AG04450 (cell line): ENCODE results near the gene NCS1. TPM values are rescaled to one million over a fixed set of nuclear protein-coding genes. Genes with fewer than 3 reads are reported as not detected.

Experiments used
- CTCF ChIA-PET: fragments of 300-600, 350-600 bp; formaldehyde crosslinking; extraction: SDS; loops from one replicate; lab custom pipeline; 2022; ENCODE audit warnings: antibody characterized with exemption, inconsistent platforms; lab: Charles Lee
- POLR2A ChIA-PET: fragments of 350-600 bp; formaldehyde crosslinking; extraction: SDS; loops from one replicate; lab custom pipeline; 2021; ENCODE audit warnings: antibody characterized with exemption, inconsistent platforms; lab: Yijun Ruan, JAX
- DNase-seq: peaks from one replicate; pipeline ENCODE4 v3.0.0-alpha.2; 2011; ENCODE audit warnings: low read depth, low spot score
- H3K27ac ChIP-seq: one replicate; pipeline ENCODE4 v1.5.1; 2012; ENCODE audit warnings: low read depth, low read length, control low read depth
- H3K27me3 ChIP-seq: one replicate; pipeline ENCODE4 v1.6.0; 2012; ENCODE audit warnings: low read length; ENCODE audit not compliant: control insufficient read depth, insufficient read depth
- H3K4me3 ChIP-seq: 2 replicates; pipeline ENCODE4 v1.5.1; 2011; ENCODE audit warnings: mild to moderate bottlenecking, low read depth, low read length, control low read depth
- H3K9me3 ChIP-seq: 2 replicates; pipeline ENCODE4 v1.5.1; 2012; ENCODE audit warnings: low read length; ENCODE audit not compliant: control insufficient read depth, insufficient read depth
- CTCF ChIP-seq: IDR thresholded peaks from 2 replicates; pipeline ENCODE4 v1.5.1; 2011; ENCODE audit warnings: low read depth, low read length, control low read depth, inconsistent platforms
- polyA plus RNA-seq: library from polyadenylated mRNA; depleted of rRNA; stranded (reverse); fragments of >200 nt; gene quantifications from 2 replicates; pipeline ENCODE4 v1.2.3, GENCODE V29; 2011

The NCS1 gene
- polyA plus RNA-seq, 1 experiment = 68.3 TPM

- peaks cover 3% of the 10 kb centered on the region for H3K27me3 ChIP-seq
- ChIA-PET POLR2A (no interaction called here), CTCF (no interaction called here)
- H3K9me3 ChIP-seq = no peaks in the 10 kb centered on the region
- H3K27ac ChIP-seq = no peak overlapping the region
- no peak for DNase-seq
- H3K4me3 ChIP-seq = no peak overlapping the region
- no peak for TF ChIP-seq CTCF
Measured at GRCh38 chr9:130149654-130150286, 22.4 kb upstream of the NCS1 start.

GRCh38 chr9:130150779-130151382, 21.3 kb upstream of the NCS1 start:
- no peaks in the 10 kb centered on the region for H3K9me3 ChIP-seq
- CTCF ChIA-PET = interaction anchor here (0.6 kb wide), 1 partner anchor 86 kb away, joined by 6 read pairs; no protein-coding TSS in a partner anchor
- no peak overlapping the region for H3K4me3 ChIP-seq
- DNase-seq = no peak
- H3K27ac ChIP-seq = no peak overlapping the region
- POLR2A ChIA-PET = no interaction called here
- H3K27me3 ChIP-seq = peaks cover 3% of the 10 kb centered on the region
- TF ChIP-seq CTCF = no peak

- no peak for DNase-seq
- no peaks in the 10 kb centered on the region for H3K27me3 ChIP-seq
- no peaks in the 10 kb centered on the region for H3K9me3 ChIP-seq
- ChIA-PET CTCF (no interaction called here), POLR2A (no interaction called here)
- no peak overlapping the region for H3K27ac ChIP-seq
- TF ChIP-seq CTCF = no peak
- H3K4me3 ChIP-seq = no peak overlapping the region
Measured at GRCh38 chr9:130154816-130155215, 17.4 kb upstream of the NCS1 start.

GRCh38 chr9:130155647-130156046, 16.6 kb upstream of the NCS1 start:
- Histone ChIP-seq H3K27me3 (no peaks in the 10 kb centered on the region), H3K27ac (no peak overlapping the region), H3K4me3 (no peak overlapping the region), H3K9me3 (no peaks in the 10 kb centered on the region)
- TF ChIP-seq CTCF = no peak
- POLR2A ChIA-PET = interaction anchor here (0.6 kb wide), 1 partner anchor 9 kb away, joined by 9 read pairs; no protein-coding TSS in a partner anchor
- CTCF ChIA-PET = no interaction called here
- no peak for DNase-seq

GRCh38 chr9:130156672-130157071, 15.5 kb upstream of the NCS1 start:
- H3K27ac ChIP-seq = no peak overlapping the region
- no peaks in the 10 kb centered on the region for H3K27me3 ChIP-seq
- H3K9me3 ChIP-seq = no peaks in the 10 kb centered on the region
- H3K4me3 ChIP-seq = no peak overlapping the region
- TF ChIP-seq CTCF = no peak
- POLR2A ChIA-PET = no interaction called here
- DNase-seq = no peak
- CTCF ChIA-PET = interaction anchor here (0.6 kb wide), 1 partner anchor 87 kb away, joined by 12 read pairs; no protein-coding TSS in a partner anchor
